HG02884 (cell line): ENCODE measurements around the gene PLEK.
A peak's percentile ranks its signal among the peaks of the same experiment; 100 is the strongest.

Experiments
- ATAC-seq: cut with Tn5 transposase; IDR thresholded peaks from one replicate; pipeline ENCODE4 v1.9.1; 2021; ENCODE audit warnings: mild to moderate bottlenecking, moderate library complexity; ENCODE audit not compliant: unreplicated experiment

PLEK gene

GRCh38 chr2:68414452-68414851, 49.4 kb downstream of the PLEK start:
- ATAC-seq = no peak

- ATAC-seq = no peak
Observed at GRCh38 chr2:68414876-68415275, 49.8 kb downstream of the PLEK start.

- no peak for ATAC-seq
Observed at GRCh38 chr2:68415521-68415920, 50.4 kb downstream of the PLEK start.

GRCh38 chr2:68416081-68416675, 51.1 kb downstream of the PLEK start:
- no peak for ATAC-seq

- ATAC-seq = no peak
Observed at GRCh38 chr2:68417926-68418325, 52.8 kb downstream of the PLEK start.

- ATAC-seq = no peak
Observed at GRCh38 chr2:68418419-68418818, 53.3 kb downstream of the PLEK start.

GRCh38 chr2:68418855-68419254, 53.8 kb downstream of the PLEK start:
- ATAC-seq = no peak

GRCh38 chr2:68420254-68420910, 55.3 kb downstream of the PLEK start:
- ATAC-seq = no peak

- ATAC-seq = peak; percentile 75
Observed at GRCh38 chr2:68423966-68424650, 59.0 kb downstream of the PLEK start.

- no peak for ATAC-seq
Observed at GRCh38 chr2:68425503-68425902, 60.4 kb downstream of the PLEK start.

- no peak for ATAC-seq
Observed at GRCh38 chr2:68426446-68426845, 61.4 kb downstream of the PLEK start.

GRCh38 chr2:68426848-68427579, 61.9 kb downstream of the PLEK start:
- no peak for ATAC-seq

- no peak for ATAC-seq
Observed at GRCh38 chr2:68428126-68428525, 63.0 kb downstream of the PLEK start.

GRCh38 chr2:68428746-68429145, 63.7 kb downstream of the PLEK start:
- ATAC-seq = no peak

- ATAC-seq = no peak
Observed at GRCh38 chr2:68429311-68429826, 64.3 kb downstream of the PLEK start.

GRCh38 chr2:68431316-68431972, 66.4 kb downstream of the PLEK start:
- ATAC-seq = no peak

GRCh38 chr2:68432696-68433658, 67.9 kb downstream of the PLEK start:
- no peak for ATAC-seq

GRCh38 chr2:68434981-68435380, 69.9 kb downstream of the PLEK start:
- no peak for ATAC-seq

GRCh38 chr2:68435615-68436014, 70.5 kb downstream of the PLEK start:
- ATAC-seq = no peak

- ATAC-seq = no peak
Observed at GRCh38 chr2:68436270-68436669, 71.2 kb downstream of the PLEK start.
